Hindlimb muscle (tissue), 1 donor: ENCODE data around the gene RMRP. TPM values are rescaled to one million over a fixed set of nuclear protein-coding genes. Genes with fewer than 3 reads are reported as not detected.

Experiments
- DNase-seq: peaks from one replicate; pipeline ENCODE4 v3.0.0-alpha.2; 2013
- polyA plus RNA-seq: library from polyadenylated mRNA; unstranded; fragments of 120-200 nt; gene quantifications from one replicate; pipeline ENCODE4 v1.2.1, GENCODE V29; 2013; ENCODE audit not compliant: insufficient read length

Gene RMRP
- polyA plus RNA-seq: not detected

GRCh38 chr9:35657546-35658136 is at the start of gene RMRP:
Gene RMRP, minus strand, starts transcription at chr9:35658019.
- DNase-seq: peak; percentile 98

- DNase-seq: no peak
Observed at GRCh38 chr9:35706951-35707350, 49.1 kb upstream of the RMRP start.

GRCh38 chr9:35705836-35706430 is 48.1 kb upstream of the RMRP start:
- DNase-seq: no peak

GRCh38 chr9:35705372-35705771 is 47.6 kb upstream of the RMRP start:
- DNase-seq: no peak

GRCh38 chr9:35703906-35704672 is 46.3 kb upstream of the RMRP start:
- no peak for DNase-seq

- no peak for DNase-seq
Observed at GRCh38 chr9:35702696-35703095, 44.9 kb upstream of the RMRP start.

- no peak for DNase-seq
Observed at GRCh38 chr9:35700942-35701341, 43.1 kb upstream of the RMRP start.

- no peak for DNase-seq
Observed at GRCh38 chr9:35700031-35700430, 42.2 kb upstream of the RMRP start.

GRCh38 chr9:35698231-35698630 is 40.4 kb upstream of the RMRP start:
- DNase-seq: no peak

GRCh38 chr9:35697486-35697885 is 39.7 kb upstream of the RMRP start:
- DNase-seq: no peak

GRCh38 chr9:35696520-35697215 is 38.8 kb upstream of the RMRP start:
- DNase-seq: no peak

- DNase-seq: no peak
Observed at GRCh38 chr9:35695943-35696401, 38.2 kb upstream of the RMRP start.

GRCh38 chr9:35691757-35692301 is 34.0 kb upstream of the RMRP start:
- no peak for DNase-seq

GRCh38 chr9:35691334-35691650 is 33.5 kb upstream of the RMRP start:
- DNase-seq: no peak

GRCh38 chr9:35690614-35691333 is 33.0 kb upstream of the RMRP start:
- DNase-seq: peak; percentile 79

- no peak for DNase-seq
Observed at GRCh38 chr9:35690294-35690613, 32.4 kb upstream of the RMRP start.

- peak; percentile 73 for DNase-seq
Observed at GRCh38 chr9:35689542-35690293, 31.9 kb upstream of the RMRP start, which contains the start of gene TPM2. Gene TPM2, minus strand, starts transcription at chr9:35689925. Its CDS starts 108 bp downstream, at chr9:35689817.

GRCh38 chr9:35688558-35689541 is 31.0 kb upstream of the RMRP start:
- DNase-seq: no peak

- DNase-seq: no peak
Observed at GRCh38 chr9:35687972-35688557, 30.2 kb upstream of the RMRP start.

GRCh38 chr9:35687306-35687705 is 29.5 kb upstream of the RMRP start:
- no peak for DNase-seq
